ENCODE data around the gene CHST9.

DNA sequence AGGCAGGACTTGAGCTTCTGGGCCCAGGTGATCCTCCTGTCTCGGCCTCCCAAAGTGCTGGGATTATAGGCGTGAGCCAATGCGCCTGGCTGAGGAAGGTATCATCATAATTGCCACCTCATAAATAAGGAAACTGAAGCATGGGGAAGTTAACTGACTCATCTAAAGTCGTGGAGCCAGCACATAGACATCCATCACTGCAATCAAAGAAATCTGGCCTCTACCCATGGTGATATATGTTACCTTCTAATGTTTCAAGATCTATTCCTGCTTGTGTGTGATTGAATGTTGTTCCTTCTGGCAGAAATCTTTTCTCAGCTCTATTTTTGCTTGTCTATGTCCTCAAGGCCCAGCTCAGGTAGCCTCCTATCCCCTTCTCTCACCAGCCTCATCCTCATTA is 214.5 kb downstream of the CHST9 start:
- TF ChIP-seq CTCF (IDR thresholded peaks at IDR 0.05) (no peak), JUN (CRISPR knock-in tag; IDR thresholded peaks at IDR 0.05) (no peak), NR2C2 (CRISPR knock-in tag; IDR thresholded peaks at IDR 0.05) (no peak), JAZF1 (CRISPR knock-in tag; IDR thresholded peaks at IDR 0.05) (no peak), ESRRA (CRISPR knock-in tag; IDR thresholded peaks at IDR 0.05; ENCODE audit: borderline replicate concordance) (no peak), ZNF232 (CRISPR knock-in tag; IDR thresholded peaks at IDR 0.05) (no peak), ARID4B (CRISPR knock-in tag; IDR thresholded peaks at IDR 0.05; ENCODE audit: borderline replicate concordance) (no peak), SP1 (CRISPR knock-in tag; conservative IDR thresholded peaks at IDR 0.05) (no peak), ZNF121 (CRISPR knock-in tag; IDR thresholded peaks at IDR 0.05) (no peak)

Measured in WTC11 (cell line).